ENCODE results near the gene DYSF.

The DYSF gene

GRCh38 chr2:71599646-71600236 lies 146.4 kb downstream of the DYSF start:
- no peaks in the 10 kb centered on the region for H3K27me3 ChIP-seq (replicated peaks; ENCODE audit: insufficient read depth, low read length)
- no peak overlapping the region for H3K4me2 ChIP-seq (ENCODE audit: low read depth, low read length)
- H3K4me1 ChIP-seq (ENCODE audit: low read length): no peaks in the 10 kb centered on the region
- no peaks in the 10 kb centered on the region for H4K20me1 ChIP-seq (ENCODE audit: insufficient read depth, low read length)
- H3K36me3 ChIP-seq (replicated peaks; ENCODE audit: insufficient read depth, low read length): no peaks in the 10 kb centered on the region
- H2AFZ ChIP-seq (ENCODE audit: low read length): no peak overlapping the region
- no peak for TF ChIP-seq EZH2phosphoT487 (IDR thresholded peaks at IDR 0.05; ENCODE audit: low read length)
- no peak for TF ChIP-seq CTCF (IDR thresholded peaks at IDR 0.05; ENCODE audit: low read length)
- TF ChIP-seq EZH2 (optimal IDR thresholded peaks at IDR 0.05; ENCODE audit: low read depth, low read length): no peak
- H3K9ac ChIP-seq (ENCODE audit: low read length): no peak overlapping the region
- H3F3A ChIP-seq (ENCODE audit: insufficient read depth, low read length): no peaks in the 10 kb centered on the region
- no peaks in the 10 kb centered on the region for H3K79me2 ChIP-seq (ENCODE audit: low read length)
- no peaks in the 10 kb centered on the region for H3K9me2 ChIP-seq (replicated peaks; ENCODE audit: insufficient read depth, low read length)
- no peak overlapping the region for H3K27ac ChIP-seq (ENCODE audit: low read length)
- H3K9me3 ChIP-seq (replicated peaks; ENCODE audit: insufficient read depth, low read length): no peaks in the 10 kb centered on the region
- DNase-seq: no peak
- no peak overlapping the region for H3K4me3 ChIP-seq (ENCODE audit: low read length)

- no peak overlapping the region for H3K27ac ChIP-seq (ENCODE audit: low read length)
- no peaks in the 10 kb centered on the region for H3K9me2 ChIP-seq (replicated peaks; ENCODE audit: insufficient read depth, low read length)
- H3K9ac ChIP-seq (ENCODE audit: low read length): no peak overlapping the region
- no peaks in the 10 kb centered on the region for H3K9me3 ChIP-seq (replicated peaks; ENCODE audit: insufficient read depth, low read length)
- H3K4me3 ChIP-seq (ENCODE audit: low read length): no peak overlapping the region
- no peaks in the 10 kb centered on the region for H4K20me1 ChIP-seq (ENCODE audit: insufficient read depth, low read length)
- TF ChIP-seq EZH2 (optimal IDR thresholded peaks at IDR 0.05; ENCODE audit: low read depth, low read length) (no peak), EZH2phosphoT487 (IDR thresholded peaks at IDR 0.05; ENCODE audit: low read length) (no peak), CTCF (IDR thresholded peaks at IDR 0.05; ENCODE audit: low read length) (no peak)
- H3K27me3 ChIP-seq (replicated peaks; ENCODE audit: insufficient read depth, low read length): no peaks in the 10 kb centered on the region
- no peaks in the 10 kb centered on the region for H3K4me1 ChIP-seq (ENCODE audit: low read length)
- no peaks in the 10 kb centered on the region for H3K36me3 ChIP-seq (replicated peaks; ENCODE audit: insufficient read depth, low read length)
- H3K4me2 ChIP-seq (ENCODE audit: low read depth, low read length): no peak overlapping the region
- H2AFZ ChIP-seq (ENCODE audit: low read length): no peak overlapping the region
- H3K79me2 ChIP-seq (ENCODE audit: low read length): no peaks in the 10 kb centered on the region
- DNase-seq: no peak
- H3F3A ChIP-seq (ENCODE audit: insufficient read depth, low read length): no peaks in the 10 kb centered on the region
These were observed 147.2 kb downstream of the DYSF start for GRCh38 chr2:71600555-71600954.

GRCh38 chr2:71601136-71602114 lies 148.1 kb downstream of the DYSF start:
- TF ChIP-seq EZH2phosphoT487 (IDR thresholded peaks at IDR 0.05; ENCODE audit: low read length): no peak
- no peak for TF ChIP-seq EZH2 (optimal IDR thresholded peaks at IDR 0.05; ENCODE audit: low read depth, low read length)
- no peak for TF ChIP-seq CTCF (IDR thresholded peaks at IDR 0.05; ENCODE audit: low read length)
- no peak overlapping the region for H3K9ac ChIP-seq (ENCODE audit: low read length)
- no peak overlapping the region for H2AFZ ChIP-seq (ENCODE audit: low read length)
- no peak overlapping the region for H3K27ac ChIP-seq (ENCODE audit: low read length)
- no peaks in the 10 kb centered on the region for H3K4me1 ChIP-seq (ENCODE audit: low read length)
- no peak overlapping the region for H3K4me2 ChIP-seq (ENCODE audit: low read depth, low read length)
- H3K36me3 ChIP-seq (replicated peaks; ENCODE audit: insufficient read depth, low read length): no peaks in the 10 kb centered on the region
- H3K9me3 ChIP-seq (replicated peaks; ENCODE audit: insufficient read depth, low read length): no peaks in the 10 kb centered on the region
- no peaks in the 10 kb centered on the region for H3K9me2 ChIP-seq (replicated peaks; ENCODE audit: insufficient read depth, low read length)
- DNase-seq: no peak
- H3F3A ChIP-seq (ENCODE audit: insufficient read depth, low read length): no peaks in the 10 kb centered on the region
- no peaks in the 10 kb centered on the region for H3K27me3 ChIP-seq (replicated peaks; ENCODE audit: insufficient read depth, low read length)
- H3K4me3 ChIP-seq (ENCODE audit: low read length): no peak overlapping the region
- H3K79me2 ChIP-seq (ENCODE audit: low read length): no peaks in the 10 kb centered on the region
- H4K20me1 ChIP-seq (ENCODE audit: insufficient read depth, low read length): no peaks in the 10 kb centered on the region
